Activated B cell treated with CpG ODN at 0.5 μM for 24 hours (primary cell): Measurements from ENCODE around the gene NPAS2. TPM values are rescaled to one million over a fixed set of nuclear protein-coding genes. Genes with fewer than 3 reads are reported as not detected.

Experiments used
- ATAC-seq: fragments of 200-7000 bp; cut with Tn5 transposase; one replicate; pipeline ENCODE4 v1.10.0; 2021; ENCODE audit warnings: low read depth, mild to moderate bottlenecking, moderate library complexity
- CTCF ChIA-PET: fragments of 350-600 bp; sonication (Branson Sonifier 250); formaldehyde crosslinking; loops from one replicate; lab custom pipeline; 2021; ENCODE audit warnings: antibody characterized with exemption; lab: Charles Lee
- POLR2A ChIA-PET: fragments of 350-600 bp; sonication (Branson Sonifier 250); formaldehyde crosslinking; loops from one replicate; lab custom pipeline; 2021; ENCODE audit warnings: antibody characterized with exemption; lab: Charles Lee
- DNase-seq: peaks from one replicate; pipeline ENCODE4 v3.0.0; 2022
- H3K27ac Mint-ChIP-seq: one replicate; pipeline ENCODE4 v1.8.0; 2020; ENCODE audit warnings: mixed read lengths
- H3K27me3 Mint-ChIP-seq: one replicate; pipeline ENCODE4 v1.8.0; 2021; ENCODE audit warnings: mixed read lengths
- H3K36me3 Mint-ChIP-seq: one replicate; pipeline ENCODE4 v1.8.0; 2021; ENCODE audit warnings: low read depth, mixed read lengths
- H3K4me1 Mint-ChIP-seq: one replicate; pipeline ENCODE4 v1.8.0; 2021; ENCODE audit warnings: mixed read lengths
- H3K4me3 Mint-ChIP-seq: one replicate; pipeline ENCODE4 v1.8.0; 2020; ENCODE audit warnings: mild to moderate bottlenecking, mixed read lengths
- H3K9me3 Mint-ChIP-seq: one replicate; pipeline ENCODE4 v1.8.0; 2020; ENCODE audit warnings: mixed read lengths
- intact Hi-C: fragments of 100-400 bp; cut with micrococcal nuclease; formaldehyde crosslinking; loops from one replicate; pipeline ENCODE4 v1.15.1; 2024
- total RNA-seq: library from RNA; stranded (reverse); gene quantifications from 2 replicates; pipeline ENCODE4 v1.2.3, GENCODE V29; 2022
- TF ChIP-seq, protein P1 (sequence below): fragments of 200-600 bp; IDR thresholded peaks from one replicate; pipeline ENCODE4 v1.8.0; 2022; ENCODE audit warnings: antibody characterized with exemption, mild to moderate bottlenecking

NPAS2 gene
- total RNA-seq, 1 donor from 2014 or later, result not detected

- Mint-ChIP-seq H3K4me1 (no peaks in the 10 kb centered on the region), H3K27ac (no peak overlapping the region), H3K9me3 (no peaks in the 10 kb centered on the region), H3K36me3 (no peaks in the 10 kb centered on the region), H3K27me3 (peaks cover 24% of the 10 kb centered on the region), H3K4me3 (no peak overlapping the region)
- ATAC-seq (no peak), DNase-seq (no peak)
- TF ChIP-seq, protein P1, sequence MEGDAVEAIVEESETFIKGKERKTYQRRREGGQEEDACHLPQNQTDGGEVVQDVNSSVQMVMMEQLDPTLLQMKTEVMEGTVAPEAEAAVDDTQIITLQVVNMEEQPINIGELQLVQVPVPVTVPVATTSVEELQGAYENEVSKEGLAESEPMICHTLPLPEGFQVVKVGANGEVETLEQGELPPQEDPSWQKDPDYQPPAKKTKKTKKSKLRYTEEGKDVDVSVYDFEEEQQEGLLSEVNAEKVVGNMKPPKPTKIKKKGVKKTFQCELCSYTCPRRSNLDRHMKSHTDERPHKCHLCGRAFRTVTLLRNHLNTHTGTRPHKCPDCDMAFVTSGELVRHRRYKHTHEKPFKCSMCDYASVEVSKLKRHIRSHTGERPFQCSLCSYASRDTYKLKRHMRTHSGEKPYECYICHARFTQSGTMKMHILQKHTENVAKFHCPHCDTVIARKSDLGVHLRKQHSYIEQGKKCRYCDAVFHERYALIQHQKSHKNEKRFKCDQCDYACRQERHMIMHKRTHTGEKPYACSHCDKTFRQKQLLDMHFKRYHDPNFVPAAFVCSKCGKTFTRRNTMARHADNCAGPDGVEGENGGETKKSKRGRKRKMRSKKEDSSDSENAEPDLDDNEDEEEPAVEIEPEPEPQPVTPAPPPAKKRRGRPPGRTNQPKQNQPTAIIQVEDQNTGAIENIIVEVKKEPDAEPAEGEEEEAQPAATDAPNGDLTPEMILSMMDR, result no peak
- intact Hi-C loops, result no loop called here
- ChIA-PET CTCF (no interaction called here), POLR2A (no interaction called here)
These were observed 86.7 kb downstream of the NPAS2 start for GRCh38 chr2:100906679-100907078.

DNA sequence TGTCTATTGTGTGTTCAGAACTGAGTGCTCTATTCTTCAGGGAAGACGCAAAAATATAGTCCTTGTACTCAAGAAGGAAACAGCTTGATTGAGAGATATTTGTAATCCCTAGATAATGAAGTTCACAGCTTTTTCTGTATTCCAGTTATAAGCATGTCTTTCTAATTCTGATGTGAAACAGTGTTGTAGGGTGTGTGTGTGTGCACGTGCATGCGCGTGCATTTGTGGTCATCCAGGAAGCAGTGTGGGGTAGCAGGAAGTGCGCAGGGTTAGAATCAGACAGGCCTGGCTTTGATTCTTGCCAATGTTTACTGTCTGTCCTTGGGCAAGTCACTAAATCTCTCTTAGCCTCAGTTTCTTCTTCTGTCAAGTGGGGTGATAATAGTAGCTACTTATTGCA, 87.9 kb downstream of the NPAS2 start:
- intact Hi-C loops, result no loop called here
- Mint-ChIP-seq H3K4me1 (no peaks in the 10 kb centered on the region), H3K27ac (no peak overlapping the region), H3K9me3 (no peaks in the 10 kb centered on the region), H3K27me3 (peaks cover 15% of the 10 kb centered on the region), H3K4me3 (no peak overlapping the region), H3K36me3 (no peaks in the 10 kb centered on the region)
- DNase-seq (no peak), ATAC-seq (no peak)
- TF ChIP-seq, protein P1, result no peak
- POLR2A ChIA-PET, result no interaction called here
- CTCF ChIA-PET, result no interaction called here

GRCh38 chr2:100909534-100910081, 89.7 kb downstream of the NPAS2 start:
- no peak for ATAC-seq

DNA sequence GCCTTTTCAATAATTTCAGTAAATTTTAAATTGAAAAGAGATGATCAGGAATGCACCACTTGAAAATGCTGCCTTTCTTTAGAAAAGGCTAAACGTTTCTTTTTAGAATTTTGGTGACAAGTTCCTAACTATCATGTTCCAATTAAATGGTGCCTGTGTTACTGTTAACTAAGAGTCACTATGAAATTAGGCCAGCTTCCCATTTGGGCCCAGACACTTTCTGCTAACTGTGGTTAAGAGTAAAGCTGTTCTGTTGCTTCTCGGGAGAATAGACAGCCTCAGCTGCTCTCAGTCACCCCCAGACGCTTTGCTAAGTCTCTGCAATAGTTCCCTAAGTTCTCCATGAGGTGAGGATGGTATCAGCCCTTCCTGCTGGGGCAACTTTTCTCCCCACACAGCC, 90.2 kb downstream of the NPAS2 start:
- Mint-ChIP-seq H3K4me1 (no peaks in the 10 kb centered on the region), H3K4me3 (no peak overlapping the region)

More at GRCh38 chr2:100909534-100910081, 89.7 kb downstream of the NPAS2 start:
- no peaks in the 10 kb centered on the region for H3K9me3 Mint-ChIP-seq
- no peak overlapping the region for H3K4me3 Mint-ChIP-seq
- no peak overlapping the region for H3K27ac Mint-ChIP-seq
- peaks cover 20% of the 10 kb centered on the region for H3K27me3 Mint-ChIP-seq
- ChIA-PET POLR2A (no interaction called here), CTCF (no interaction called here)
- H3K36me3 Mint-ChIP-seq, result no peaks in the 10 kb centered on the region
- intact Hi-C loops, result no loop called here
- TF ChIP-seq, protein P1, result no peak
- DNase-seq, result no peak
- no peaks in the 10 kb centered on the region for H3K4me1 Mint-ChIP-seq

DNA sequence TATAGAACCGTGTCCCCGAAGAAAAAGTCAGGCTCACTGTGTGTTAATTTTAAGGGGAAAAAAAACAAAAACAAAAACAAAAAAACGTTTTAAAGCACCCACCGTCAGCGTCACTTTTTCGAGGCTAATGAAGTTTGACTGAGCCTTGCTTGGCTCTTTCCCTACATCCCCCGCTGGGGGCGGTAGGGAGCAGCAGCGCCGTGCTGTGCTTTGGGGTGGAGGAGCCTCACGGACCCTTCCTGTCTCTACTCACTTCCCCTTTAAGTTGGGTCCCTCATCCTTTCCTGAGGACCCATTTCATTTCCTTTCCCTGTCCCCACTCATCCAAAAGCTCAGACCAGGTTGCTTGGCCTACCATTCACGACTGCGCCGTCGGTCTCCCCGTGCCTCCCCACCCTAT, 99.4 kb downstream of the NPAS2 start:
- DNase-seq, result no peak
- peaks cover 15% of the 10 kb centered on the region for H3K27me3 Mint-ChIP-seq
- CTCF ChIA-PET, result no interaction called here

More for the DNA sequence above, 90.2 kb downstream of the NPAS2 start:
- ChIA-PET POLR2A (no interaction called here), CTCF (no interaction called here)
- Mint-ChIP-seq H3K36me3 (no peaks in the 10 kb centered on the region), H3K27ac (no peak overlapping the region), H3K9me3 (peaks cover 2% of the 10 kb centered on the region), H3K27me3 (peaks cover 25% of the 10 kb centered on the region)
- DNase-seq (no peak), ATAC-seq (no peak)
- intact Hi-C loops, result no loop called here
- TF ChIP-seq, protein P1, result no peak

More for the DNA sequence above, 99.4 kb downstream of the NPAS2 start:
- POLR2A ChIA-PET, result no interaction called here
- no peak for ATAC-seq
- TF ChIP-seq, protein P1, result no peak
- Mint-ChIP-seq H3K4me1 (no peaks in the 10 kb centered on the region), H3K27ac (no peak overlapping the region), H3K4me3 (no peak overlapping the region), H3K36me3 (no peaks in the 10 kb centered on the region), H3K9me3 (peaks cover 5% of the 10 kb centered on the region)
- intact Hi-C loops, result no loop called here
